PC-9 (cell line): ENCODE measurements around the gene ANKRD44. TPM values are rescaled to one million over a fixed set of nuclear protein-coding genes. Genes with fewer than 3 reads are reported as not detected.

Experiments used
- BruUV-seq: library from RNA; stranded (reverse); fragments of 400-500 nt; replicated peaks from 2 replicates; lab custom pipeline; 2021; lab: Mats Ljungman, UMichigan
- CTCF ChIA-PET: fragments of 300-600 bp; sonication (Branson Sonifier 250); formaldehyde crosslinking; loops from one replicate; lab custom pipeline; 2022; ENCODE audit warnings: antibody characterized with exemption; lab: Charles Lee
- POLR2A ChIA-PET: fragments of 300-600 bp; sonication (Branson Sonifier 250); formaldehyde crosslinking; loops from one replicate; lab custom pipeline; 2022; ENCODE audit warnings: antibody characterized with exemption; ENCODE audit not compliant: unreplicated experiment; lab: Charles Lee
- DNase-seq, 2 experiments: peaks; one replicate each; pipeline versions ENCODE4 v3.0.0 to v3.0.0-alpha.2; 2015 to 2022; ENCODE audit warnings: mixed read lengths in 1 of 2
- H2AFZ ChIP-seq: fragments of 200-600 bp; sonication (generic); 2 replicates; pipeline ENCODE4 v1.8.1; 2017; ENCODE audit warnings: antibody characterized with exemption
- H3F3A ChIP-seq: fragments of 200-600 bp; sonication (generic); 2 replicates; pipeline ENCODE4 v1.8.1; 2017; ENCODE audit warnings: antibody characterized with exemption, mild to moderate bottlenecking, low read depth; ENCODE audit not compliant: insufficient read depth
- H3K27ac ChIP-seq: fragments of 200-600 bp; sonication (generic); 2 replicates; pipeline ENCODE4 v1.6.1; 2016; ENCODE audit warnings: mixed run types
- H3K27me3 ChIP-seq: fragments of 200-600 bp; sonication (generic); 2 replicates; pipeline ENCODE4 v1.6.1; 2016; ENCODE audit warnings: low read depth, mixed run types; ENCODE audit not compliant: insufficient read depth
- H3K36me3 ChIP-seq: fragments of 200-600 bp; sonication (generic); 2 replicates; pipeline ENCODE4 v1.6.1; 2016; ENCODE audit warnings: low read depth, mixed run types
- H3K4me1 ChIP-seq: fragments of 200-600 bp; sonication (generic); replicated peaks from 2 replicates; pipeline ENCODE4 v1.6.1; 2016; ENCODE audit warnings: mixed run types; ENCODE audit not compliant: insufficient read depth
- H3K4me2 ChIP-seq: fragments of 200-600 bp; sonication (generic); 2 replicates; pipeline ENCODE4 v1.6.1; 2017; ENCODE audit warnings: mixed run types
- H3K4me3 ChIP-seq: fragments of 200-600 bp; sonication (generic); 2 replicates; pipeline ENCODE4 v1.6.1; 2016; ENCODE audit warnings: mixed run types
- H3K79me2 ChIP-seq: fragments of 200-600 bp; sonication (generic); 2 replicates; pipeline ENCODE4 v1.6.1; 2017; ENCODE audit warnings: low read depth, mixed run types
- H3K9me2 ChIP-seq: fragments of 200-600 bp; sonication (generic); 2 replicates; pipeline ENCODE4 v1.8.1; 2017; ENCODE audit warnings: mild to moderate bottlenecking; ENCODE audit not compliant: insufficient read depth
- H3K9me3 ChIP-seq: fragments of 200-600 bp; sonication (generic); 2 replicates; pipeline ENCODE4 v1.8.1; 2016; ENCODE audit warnings: low read depth; ENCODE audit not compliant: insufficient read depth
- H4K20me1 ChIP-seq: fragments of 200-600 bp; sonication (generic); 2 replicates; pipeline ENCODE4 v1.8.1; 2017; ENCODE audit not compliant: insufficient read depth
- CTCF ChIP-seq: fragments of 200-600 bp; sonication (generic); conservative IDR thresholded peaks from 2 replicates; pipeline ENCODE4 v1.6.1; 2017; ENCODE audit warnings: mixed run types, antibody characterized with exemption, mild to moderate bottlenecking, moderate library complexity
- EZH2 ChIP-seq: fragments of 200-600 bp; sonication (generic); IDR thresholded peaks from 2 replicates; pipeline ENCODE4 v1.8.0; 2017; ENCODE audit warnings: antibody characterized with exemption, low read depth
- intact Hi-C: fragments of 100-400 bp; cut with micrococcal nuclease; formaldehyde crosslinking; loops from one replicate; pipeline ENCODE4 v1.10.0; 2022; ENCODE audit not compliant: unreplicated experiment
- total RNA-seq: library from RNA; stranded (reverse); gene quantifications from 2 replicates; pipeline ENCODE4 v1.2.3, GENCODE V29; 2021

ANKRD44 gene
- total RNA-seq, 1 experiment from 2014 or later = 3.4 TPM

DNA sequence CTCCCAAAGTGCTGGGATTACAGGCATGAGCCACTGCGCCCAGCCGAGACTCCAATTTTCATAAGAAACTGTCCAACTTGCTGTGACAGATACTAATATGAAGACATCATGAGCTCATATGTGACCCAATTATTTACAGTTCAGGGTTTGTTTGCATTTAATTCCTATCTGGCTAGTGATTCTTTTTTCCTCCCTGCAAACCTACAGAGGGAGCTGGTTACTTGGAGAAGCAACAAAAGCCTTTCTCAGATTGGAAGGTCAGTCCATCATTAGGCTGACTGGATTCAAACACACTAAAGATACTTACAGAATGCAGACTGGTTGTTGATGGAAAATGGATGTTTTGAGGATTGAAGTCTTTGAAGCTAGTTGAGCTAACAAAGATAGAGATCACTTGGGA, 176.4 kb downstream of the ANKRD44 start:
- no peaks in the 10 kb centered on the region for H3K79me2 ChIP-seq
- H2AFZ ChIP-seq = no peak overlapping the region
- H3F3A ChIP-seq = no peaks in the 10 kb centered on the region
- TF ChIP-seq EZH2 = no peak
- no peak for TF ChIP-seq CTCF
- H3K36me3 ChIP-seq = no peaks in the 10 kb centered on the region
- H4K20me1 ChIP-seq = no peaks in the 10 kb centered on the region
- H3K27me3 ChIP-seq = no peaks in the 10 kb centered on the region
- intact Hi-C loops = no loop called here
- BruUV-seq = no TSS peak
- no peaks in the 10 kb centered on the region for H3K9me3 ChIP-seq
- no peak overlapping the region for H3K4me2 ChIP-seq
- no peak for DNase-seq
- peaks cover 19% of the 10 kb centered on the region for H3K4me1 ChIP-seq
- H3K27ac ChIP-seq = no peak overlapping the region
- no peak overlapping the region for H3K4me3 ChIP-seq
- ChIA-PET CTCF (no interaction called here), POLR2A (no interaction called here)
- no peaks in the 10 kb centered on the region for H3K9me2 ChIP-seq

DNA sequence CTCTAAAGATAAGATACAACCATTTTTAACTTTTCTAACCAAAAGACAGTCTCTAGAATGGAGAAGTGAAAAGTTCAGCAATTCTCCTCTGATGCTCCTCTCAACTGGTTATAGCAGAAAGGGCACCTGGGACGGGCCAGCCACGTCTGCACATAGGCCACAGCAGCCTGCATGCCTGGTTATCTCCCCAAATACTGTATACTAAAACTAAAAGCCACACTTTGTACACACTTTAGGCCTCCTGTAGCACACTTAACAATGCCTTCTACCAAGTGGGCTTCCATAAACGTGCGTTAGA, 179.1 kb downstream of the ANKRD44 start:
- Histone ChIP-seq H3F3A (no peaks in the 10 kb centered on the region), H3K9me2 (no peaks in the 10 kb centered on the region), H3K4me2 (no peak overlapping the region), H3K4me1 (no peaks in the 10 kb centered on the region), H2AFZ (peak overlapping the region; percentile 39; the same call in 1 of the 2 replicates), H3K27ac (no peak overlapping the region), H3K4me3 (no peak overlapping the region), H4K20me1 (no peaks in the 10 kb centered on the region), H3K9me3 (no peaks in the 10 kb centered on the region), H3K27me3 (no peaks in the 10 kb centered on the region), H3K36me3 (no peaks in the 10 kb centered on the region), H3K79me2 (no peaks in the 10 kb centered on the region)
- BruUV-seq = no TSS peak
- ChIA-PET POLR2A (no interaction called here), CTCF (no interaction called here)
- no peak for TF ChIP-seq EZH2
- TF ChIP-seq CTCF = no peak
- no peak for DNase-seq
- intact Hi-C loops = no loop called here

DNA sequence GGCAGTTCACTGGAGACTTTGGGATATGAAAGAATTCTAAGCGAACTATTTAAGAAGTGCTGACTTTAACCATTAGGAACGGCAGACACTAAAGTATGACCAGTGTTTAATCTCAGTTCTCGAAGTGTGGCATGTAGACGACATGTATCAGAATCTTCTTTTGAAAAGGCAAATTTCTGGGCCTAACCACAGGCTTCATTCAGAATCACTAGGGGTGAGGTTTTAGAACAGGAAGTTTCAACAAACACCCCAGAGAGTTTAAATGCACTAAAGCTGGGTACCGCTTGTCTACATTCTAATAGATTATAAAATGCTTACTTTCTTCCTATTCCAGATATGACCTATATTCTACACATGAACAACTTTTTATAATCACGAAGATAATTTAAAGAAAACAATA, 180.3 kb downstream of the ANKRD44 start:
- no peak overlapping the region for H3K4me2 ChIP-seq
- intact Hi-C loops = no loop called here
- H3K4me1 ChIP-seq = no peaks in the 10 kb centered on the region
- TF ChIP-seq CTCF = no peak
- no peak for TF ChIP-seq EZH2
- H3K9me3 ChIP-seq = no peaks in the 10 kb centered on the region
- no peak for DNase-seq
- H3K79me2 ChIP-seq = no peaks in the 10 kb centered on the region
- no TSS peak for BruUV-seq
- no peaks in the 10 kb centered on the region for H3K36me3 ChIP-seq
- no peak overlapping the region for H3K27ac ChIP-seq
- no peaks in the 10 kb centered on the region for H3F3A ChIP-seq
- POLR2A ChIA-PET = no interaction called here
- no peaks in the 10 kb centered on the region for H4K20me1 ChIP-seq
- CTCF ChIA-PET = no interaction called here
- no peak overlapping the region for H2AFZ ChIP-seq
- no peaks in the 10 kb centered on the region for H3K27me3 ChIP-seq
- H3K9me2 ChIP-seq = no peaks in the 10 kb centered on the region
- H3K4me3 ChIP-seq = no peak overlapping the region
